Measurements from ENCODE around the gene INO80C.
"Not testable (repeated sequence)": the region's sequence is repeated elsewhere in the genome, so short reads cannot be mapped to it uniquely, and the experiment has no call there.

DNA sequence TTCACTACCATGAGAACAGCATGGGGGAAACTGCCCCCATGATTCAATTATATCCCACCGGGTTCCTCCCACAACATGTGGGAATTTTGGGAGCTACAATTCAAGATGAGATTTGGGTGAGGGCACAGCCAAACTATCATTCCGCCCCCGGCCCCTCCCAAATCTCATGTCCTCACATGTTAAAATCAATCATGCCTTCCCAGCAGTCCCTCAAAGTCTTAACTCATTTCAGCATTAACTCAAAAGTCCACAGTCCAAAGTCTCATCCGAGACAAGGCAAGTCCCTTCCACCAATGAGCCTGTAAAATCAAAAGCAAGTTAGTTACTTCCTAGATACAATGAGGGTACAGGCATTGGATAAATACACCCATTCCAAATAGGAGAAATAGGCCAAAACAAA lies 10.2 kb downstream of the INO80C start:
- TF ChIP-seq, protein P1, sequence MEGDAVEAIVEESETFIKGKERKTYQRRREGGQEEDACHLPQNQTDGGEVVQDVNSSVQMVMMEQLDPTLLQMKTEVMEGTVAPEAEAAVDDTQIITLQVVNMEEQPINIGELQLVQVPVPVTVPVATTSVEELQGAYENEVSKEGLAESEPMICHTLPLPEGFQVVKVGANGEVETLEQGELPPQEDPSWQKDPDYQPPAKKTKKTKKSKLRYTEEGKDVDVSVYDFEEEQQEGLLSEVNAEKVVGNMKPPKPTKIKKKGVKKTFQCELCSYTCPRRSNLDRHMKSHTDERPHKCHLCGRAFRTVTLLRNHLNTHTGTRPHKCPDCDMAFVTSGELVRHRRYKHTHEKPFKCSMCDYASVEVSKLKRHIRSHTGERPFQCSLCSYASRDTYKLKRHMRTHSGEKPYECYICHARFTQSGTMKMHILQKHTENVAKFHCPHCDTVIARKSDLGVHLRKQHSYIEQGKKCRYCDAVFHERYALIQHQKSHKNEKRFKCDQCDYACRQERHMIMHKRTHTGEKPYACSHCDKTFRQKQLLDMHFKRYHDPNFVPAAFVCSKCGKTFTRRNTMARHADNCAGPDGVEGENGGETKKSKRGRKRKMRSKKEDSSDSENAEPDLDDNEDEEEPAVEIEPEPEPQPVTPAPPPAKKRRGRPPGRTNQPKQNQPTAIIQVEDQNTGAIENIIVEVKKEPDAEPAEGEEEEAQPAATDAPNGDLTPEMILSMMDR (IDR thresholded peaks at IDR 0.05 in 4 of 5, conservative IDR thresholded peaks at IDR 0.05 in 1 of 5) = not testable (repeated sequence)
- TF ChIP-seq POLR2A (IDR thresholded peaks at IDR 0.05) = not testable (repeated sequence)

Measured in gastrocnemius medialis (tissue), 4 donors.